Spleen (tissue), 7 donors: Measurements from ENCODE around the gene BRMS1.

Experiments
- POLR2AphosphoS5 ChIP-seq, 3 donors: sonication (generic); formaldehyde crosslinking; IDR thresholded peaks; one replicate each; pipeline ENCODE4 v1.5.1; 2017; ENCODE audit warnings: antibody characterized with exemption in 3 of 3
- TF ChIP-seq, protein P1 (sequence below), 11 experiments: fragments of 200-600 bp in 7 of 11; fragments of 450-650 bp in 4 of 11; sonication (generic) in 4 of 11; IDR thresholded peaks in 8 of 11; conservative IDR thresholded peaks in 3 of 11; 1 replicate in 7 of 11; 2 replicates in 4 of 11; pipeline versions ENCODE4 v1.4.0 to v1.8.0; 2016 to 2021; ENCODE audit warnings: antibody characterized with exemption in 11 of 11, inconsistent platforms in 4 of 11, mild to moderate bottlenecking in 1 of 11
- donor health status: DM: no; HTN: no; CAD: no; lungs with moderate emphysema.
- donor health status: DM: no; HTN: no; CAD: no.
- donor health status: DM: no; HTN: no; CAD: no.

DNA sequence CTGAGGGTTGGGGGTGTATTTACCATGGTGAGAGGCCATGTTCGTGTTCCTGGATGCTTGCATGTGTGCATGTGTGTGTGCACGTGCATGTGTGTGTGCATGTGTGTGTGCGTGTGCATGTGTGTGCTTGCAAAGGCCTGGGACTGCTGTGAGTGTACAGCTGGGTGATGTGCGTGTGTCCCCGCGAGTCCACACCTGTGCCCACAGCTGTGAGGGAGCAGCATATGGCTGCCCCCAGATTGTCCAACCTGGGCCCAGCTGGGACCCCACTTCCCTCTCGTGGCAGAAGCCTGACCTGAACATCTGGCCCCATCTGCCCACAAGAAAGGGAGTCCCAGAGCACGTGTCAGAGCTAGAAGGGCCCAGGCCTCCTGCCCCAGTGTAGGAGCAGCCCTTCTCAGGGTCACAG, 19.6 kb downstream of the BRMS1 start:
- TF ChIP-seq, protein P1, sequence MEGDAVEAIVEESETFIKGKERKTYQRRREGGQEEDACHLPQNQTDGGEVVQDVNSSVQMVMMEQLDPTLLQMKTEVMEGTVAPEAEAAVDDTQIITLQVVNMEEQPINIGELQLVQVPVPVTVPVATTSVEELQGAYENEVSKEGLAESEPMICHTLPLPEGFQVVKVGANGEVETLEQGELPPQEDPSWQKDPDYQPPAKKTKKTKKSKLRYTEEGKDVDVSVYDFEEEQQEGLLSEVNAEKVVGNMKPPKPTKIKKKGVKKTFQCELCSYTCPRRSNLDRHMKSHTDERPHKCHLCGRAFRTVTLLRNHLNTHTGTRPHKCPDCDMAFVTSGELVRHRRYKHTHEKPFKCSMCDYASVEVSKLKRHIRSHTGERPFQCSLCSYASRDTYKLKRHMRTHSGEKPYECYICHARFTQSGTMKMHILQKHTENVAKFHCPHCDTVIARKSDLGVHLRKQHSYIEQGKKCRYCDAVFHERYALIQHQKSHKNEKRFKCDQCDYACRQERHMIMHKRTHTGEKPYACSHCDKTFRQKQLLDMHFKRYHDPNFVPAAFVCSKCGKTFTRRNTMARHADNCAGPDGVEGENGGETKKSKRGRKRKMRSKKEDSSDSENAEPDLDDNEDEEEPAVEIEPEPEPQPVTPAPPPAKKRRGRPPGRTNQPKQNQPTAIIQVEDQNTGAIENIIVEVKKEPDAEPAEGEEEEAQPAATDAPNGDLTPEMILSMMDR (IDR thresholded peaks at IDR 0.05 in 8 of 11, conservative IDR thresholded peaks at IDR 0.05 in 3 of 11) = no peak
- no peak for TF ChIP-seq POLR2AphosphoS5 (IDR thresholded peaks at IDR 0.05)
